Spleen (tissue), 11 donors: ENCODE results near the gene ATXN7L3. TPM values are rescaled to one million over a fixed set of nuclear protein-coding genes. Genes with fewer than 3 reads are reported as not detected.
"Not testable (repeated sequence)": the region's sequence is repeated elsewhere in the genome, so short reads cannot be mapped to it uniquely, and the experiment has no call there.

Experiments
- DNase-seq: peaks from one replicate; pipeline ENCODE4 v3.0.0-alpha.2; 2020
- H3K27ac ChIP-seq, 8 donors: fragments of 200-600 bp; sonication (generic) in 7 of 8; 1 replicate in 4 of 8; 2 replicates in 4 of 8; pipeline versions ENCODE4 v1.5.0 to v1.8.0; 2016 to 2021; ENCODE audit warnings: inconsistent platforms in 4 of 8, mild to moderate bottlenecking in 4 of 8, moderate library complexity in 1 of 8
- H3K27me3 ChIP-seq, 7 donors: fragments of 200-600 bp; sonication (generic) in 6 of 7; replicated peaks in 1 of 7; 1 replicate in 4 of 7; 2 replicates in 3 of 7; pipeline versions ENCODE4 v1.5.0 to v1.8.0; 2016 to 2021; ENCODE audit warnings: inconsistent platforms in 3 of 7, mild to moderate bottlenecking in 1 of 7
- H3K36me3 ChIP-seq, 6 donors: fragments of 200-600 bp; sonication (generic) in 5 of 6; 1 replicate in 4 of 6; 2 replicates in 2 of 6; pipeline versions ENCODE4 v1.5.0 to v1.8.0; 2016 to 2021; ENCODE audit warnings: inconsistent platforms in 2 of 6
- H3K4me1 ChIP-seq, 6 donors: fragments of 200-600 bp; sonication (generic) in 5 of 6; 1 replicate in 3 of 6; 2 replicates in 3 of 6; pipeline versions ENCODE4 v1.5.0 to v1.8.0; 2016 to 2021; ENCODE audit warnings: inconsistent platforms in 3 of 6
- H3K4me3 ChIP-seq, 8 donors: fragments of 200-600 bp; sonication (generic) in 7 of 8; 1 replicate in 4 of 8; 2 replicates in 4 of 8; pipeline versions ENCODE4 v1.5.0 to v1.8.0; 2016 to 2021; ENCODE audit warnings: inconsistent platforms in 4 of 8, mild to moderate bottlenecking in 4 of 8, moderate library complexity in 2 of 8
- H3K9me3 ChIP-seq, 8 donors: fragments of 200-600 bp; sonication (generic) in 7 of 8; 1 replicate in 4 of 8; 2 replicates in 4 of 8; pipeline versions ENCODE4 v1.5.0 to v1.8.0; 2016 to 2021; ENCODE audit warnings: inconsistent platforms in 4 of 8
- CTCF ChIP-seq, 11 experiments: fragments of 200-600 bp in 7 of 11; fragments of 450-650 bp in 4 of 11; sonication (generic) in 4 of 11; IDR thresholded peaks in 8 of 11; conservative IDR thresholded peaks in 3 of 11; 1 replicate in 7 of 11; 2 replicates in 4 of 11; pipeline versions ENCODE4 v1.4.0 to v1.8.0; 2016 to 2021; ENCODE audit warnings: antibody characterized with exemption in 11 of 11, inconsistent platforms in 4 of 11, mild to moderate bottlenecking in 1 of 11
- POLR2A ChIP-seq, 3 donors: fragments of 450-650 bp; IDR thresholded peaks; one replicate each; pipeline ENCODE4 v1.5.1; 2017; ENCODE audit warnings: antibody characterized with exemption in 3 of 3, mild to moderate bottlenecking in 1 of 3
- POLR2AphosphoS5 ChIP-seq, 3 donors: sonication (generic); formaldehyde crosslinking; IDR thresholded peaks; one replicate each; pipeline ENCODE4 v1.5.1; 2017; ENCODE audit warnings: antibody characterized with exemption in 3 of 3
- WGBS, 5 donors: extraction: QIAGEN DNeasy Blood & Tissue Kit in 3 of 5; methylation state at CpG; one replicate each; pipeline versions ENCODE4 v1.1.5 to v1.1.7; 2013 to 2018; 5-methylcytosine and 5-hydroxymethylcytosine counted together
- intact Hi-C: fragments of 100-400 bp; cut with DNase I; formaldehyde crosslinking; loops from one replicate; pipeline ENCODE4 v1.15.0; 2023; ENCODE audit warnings: low total_unique reads
- microRNA-seq, 3 donors: library from miRNA; unstranded; fragments of <30 nt; microRNA quantifications; one replicate each; pipeline versions ENCODE4 to v1.1.0, GENCODE V29; 2019 to 2020
- polyA plus RNA-seq, 3 donors: library from polyadenylated mRNA; stranded (reverse); fragments of 200-250 nt; gene quantifications; one replicate each; pipeline ENCODE4 v1.2.1, GENCODE V29; 2013
- small RNA-seq, 4 donors: library from RNA; depleted of rRNA; stranded (forward); fragments of <200 nt; gene quantifications; one replicate each; pipeline ENCODE3, GENCODE V24; 2016
- total RNA-seq, 7 donors: library from RNA; depleted of rRNA in 3 of 7; stranded (reverse); fragments of >200 nt in 3 of 7; fragmentation: NEBNext Ultra II Directional in 4 of 7; extraction: Animal tissue kit (Norgen Biotek cat#: 25700) in 4 of 7; gene quantifications; one replicate each; pipeline versions ENCODE4 v1.1.0 to v1.2.1, GENCODE V29; 2016 to 2021
- donor health status: healthy with polysubstance abuse.
- donor health status: DM: no; HTN: no; CAD: no; lungs with moderate emphysema.
- donor health status: DM: no; HTN: no; CAD: no.
- donor health status: Bipolar disorder and iron deficiency.
- donor health status: healthy.
- donor health status: DM: no; HTN: no; CAD: no.
- donor health status: DM: yes; HTN: yes; CAD: no.

ATXN7L3 gene
- total and polyA plus RNA-seq, 10 donors, result 25.2 to 96.2 (median 61.2) TPM

DNA sequence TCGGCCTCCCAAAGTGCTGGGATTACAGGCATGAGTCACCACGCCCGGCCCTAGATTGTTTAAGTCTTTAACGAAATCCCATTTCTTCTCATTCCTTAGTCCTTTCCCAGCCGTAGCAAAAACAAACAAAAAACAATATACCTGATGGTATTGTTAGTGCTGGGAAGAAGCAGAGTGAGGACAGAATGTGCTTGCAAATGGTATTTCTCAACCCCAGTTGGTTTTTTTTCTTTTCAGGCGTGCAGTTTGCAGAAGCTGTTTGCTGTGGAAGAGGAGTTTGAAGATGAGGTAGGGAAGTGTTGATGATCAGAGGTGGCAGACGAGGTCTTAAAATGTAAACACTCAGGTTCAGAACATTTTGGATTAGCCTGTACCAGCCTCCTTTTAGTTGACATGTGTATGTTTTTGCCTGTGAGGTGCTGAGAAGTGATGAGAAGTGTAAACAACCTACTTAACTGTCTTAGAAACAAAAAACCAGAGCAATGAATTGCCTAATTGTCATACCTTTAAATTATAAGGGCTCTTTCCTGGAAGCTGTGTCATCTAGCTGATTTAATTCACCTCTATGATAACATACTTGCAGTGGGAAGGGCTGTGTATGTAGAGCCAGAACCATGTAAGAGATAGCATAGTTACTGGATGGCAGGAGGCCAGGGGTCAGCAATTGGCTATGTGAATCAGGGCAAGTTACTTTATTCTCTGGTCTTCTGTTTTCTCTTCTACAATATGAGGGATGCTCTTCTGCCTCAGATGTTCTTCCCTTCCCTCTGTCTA, 54.5 kb downstream of the ATXN7L3 start:
- 79 to 96% (median 88%) methylated on average over 7 of the region's 7 CpGs for WGBS, 5 donors
- no peak overlapping the region for H3K4me3 ChIP-seq
- DNase-seq, result no peak
- no peaks in the 10 kb centered on the region for H3K9me3 ChIP-seq
- intact Hi-C loops, result no loop called here
- H3K27me3 ChIP-seq, result peaks cover 0 to 7% (median 0%) of the 10 kb centered on the region in 7 donors
- TF ChIP-seq CTCF (IDR thresholded peaks at IDR 0.05 in 8 of 11, conservative IDR thresholded peaks at IDR 0.05 in 3 of 11) (no peak), POLR2AphosphoS5 (IDR thresholded peaks at IDR 0.05) (no peak), POLR2A (IDR thresholded peaks at IDR 0.05) (no peak)
- H3K36me3 ChIP-seq, result peaks cover 0 to 22% (median 0%) of the 10 kb centered on the region in 6 donors
- H3K27ac ChIP-seq, result peak overlapping the region in 3 of 8 donors; percentile 40 to 68 (median 56)
- peaks cover 3 to 31% (median 15%) of the 10 kb centered on the region in 6 donors for H3K4me1 ChIP-seq

GRCh38 chr17:44143921-44144320, 55.8 kb downstream of the ATXN7L3 start:
- intact Hi-C loops, result not testable (repeated sequence)

More at GRCh38 chr17:44143921-44144320, 55.8 kb downstream of the ATXN7L3 start:
- DNase-seq, H3K9me3 ChIP-seq, H3K4me3 ChIP-seq: not testable (repeated sequence)
- WGBS, 5 donors, result 91 to 96% (median 94%) methylated on average over 8 of the region's 8 CpGs
- H3K36me3 ChIP-seq, result peaks cover 0 to 22% (median 0%) of the 10 kb centered on the region in 6 donors
- peaks cover 3 to 22% (median 14%) of the 10 kb centered on the region in 6 donors for H3K4me1 ChIP-seq
- H3K27ac ChIP-seq, result peak overlapping the region in 1 of 8 donors; percentile 68
- peaks cover 0 to 17% (median 0%) of the 10 kb centered on the region in 7 donors for H3K27me3 ChIP-seq

Small RNAs within 50 kb of the gene (microRNA-seq; reads per million reads assigned to microRNA genes)
- gene MIR6782, result 0 to 0.72 (median 0.35) reads per million in 3 donors

Small RNAs within 50 kb of the gene (small RNA-seq; reads per million reads assigned to genes)
- gene MIR6782, result 0 reads per million in 4 donors

Other genes starting within 250 kb of the ATXN7L3 start
- gene PYY, start 245.9 kb downstream of the ATXN7L3 start, total RNA-seq, result not detected
- gene PYY, start 245.9 kb downstream of the ATXN7L3 start, polyA plus RNA-seq, result not detected
- gene NAGS, start 195.3 kb downstream of the ATXN7L3 start, total RNA-seq, result 1 to 10 TPM in 4 of 7 donors, under 1 TPM in 3; 0.65 to 1.8 (median 1.0) TPM
- under 1 TPM; 0.39 to 0.90 (median 0.82) TPM for gene NAGS, start 195.3 kb downstream of the ATXN7L3 start, polyA plus RNA-seq
- 10 to 100 TPM; 15.9 to 30.6 (median 20.3) TPM for gene TMEM101, start 184.9 kb downstream of the ATXN7L3 start, total RNA-seq
- 10 to 100 TPM; 16.5 to 23.1 (median 22.3) TPM for gene TMEM101, start 184.9 kb downstream of the ATXN7L3 start, polyA plus RNA-seq
- gene LSM12, start 133.2 kb downstream of the ATXN7L3 start, total RNA-seq, result 10 to 100 TPM; 21.6 to 43.1 (median 39.4) TPM
- gene LSM12, start 133.2 kb downstream of the ATXN7L3 start, polyA plus RNA-seq, result 10 to 100 TPM; 18.9 to 30.4 (median 22.4) TPM
- 10 to 100 TPM; 24.9 to 49.2 (median 39.2) TPM for gene G6PC3, start 129.1 kb downstream of the ATXN7L3 start, total RNA-seq
- 10 to 100 TPM; 28.9 to 36.8 (median 35.9) TPM for gene G6PC3, start 129.1 kb downstream of the ATXN7L3 start, polyA plus RNA-seq
- 10 to 100 TPM; 42.3 to 72.9 (median 59.4) TPM for gene HDAC5, start 76.2 kb downstream of the ATXN7L3 start, total RNA-seq
- gene HDAC5, start 76.2 kb downstream of the ATXN7L3 start, polyA plus RNA-seq, result 10 to 100 TPM; 18.5 to 39.9 (median 22.4) TPM
- 1 to 10 TPM; 1.3 to 4.1 (median 1.8) TPM for gene HROB, start 58.0 kb downstream of the ATXN7L3 start, total RNA-seq
- 1 to 10 TPM in 2 of 3 donors, under 1 TPM in 1; 0.83 to 1.0 (median 1.0) TPM for gene HROB, start 58.0 kb downstream of the ATXN7L3 start, polyA plus RNA-seq
- gene ASB16, start 29.2 kb downstream of the ATXN7L3 start, total RNA-seq, result under 1 TPM in 1 of 7 donors, not detected in 6; 0.57 TPM
- under 1 TPM in 2 of 3 donors, not detected in 1; 0.09 to 0.16 TPM for gene ASB16, start 29.2 kb downstream of the ATXN7L3 start, polyA plus RNA-seq
- gene TMUB2, start 12.9 kb downstream of the ATXN7L3 start, total RNA-seq, result 10 to 100 TPM; 41.9 to 59.0 (median 43.8) TPM
- gene TMUB2, start 12.9 kb downstream of the ATXN7L3 start, polyA plus RNA-seq, result 10 to 100 TPM; 26.8 to 49.4 (median 43.1) TPM
- 100 to 1,000 TPM in 3 of 7 donors, 10 to 100 TPM in 4; 77.0 to 113 (median 94.8) TPM for gene UBTF, start 19.8 kb upstream of the ATXN7L3 start, total RNA-seq
- gene UBTF, start 19.8 kb upstream of the ATXN7L3 start, polyA plus RNA-seq, result 10 to 100 TPM; 43.2 to 67.0 (median 43.9) TPM
- 100 to 1,000 TPM in 1 of 7 donors, 10 to 100 TPM in 4, 1 to 10 TPM in 2; 2.2 to 315 (median 10.5) TPM for gene SLC4A1, start 68.3 kb upstream of the ATXN7L3 start, total RNA-seq
- gene SLC4A1, start 68.3 kb upstream of the ATXN7L3 start, polyA plus RNA-seq, result 10 to 100 TPM in 1 of 3 donors, under 1 TPM in 2; 0.04 to 14.7 (median 0.30) TPM
- gene RUNDC3A, start 108.7 kb upstream of the ATXN7L3 start, total RNA-seq, result 10 to 100 TPM in 1 of 7 donors, 1 to 10 TPM in 5, under 1 TPM in 1; 0.95 to 12.5 (median 2.0) TPM
- 10 to 100 TPM in 1 of 3 donors, 1 to 10 TPM in 1, under 1 TPM in 1; 0.48 to 14.6 (median 1.2) TPM for gene RUNDC3A, start 108.7 kb upstream of the ATXN7L3 start, polyA plus RNA-seq
- 100 to 1,000 TPM in 4 of 7 donors, 10 to 100 TPM in 3; 76.1 to 214 (median 104) TPM for gene SLC25A39, start 124.9 kb upstream of the ATXN7L3 start, total RNA-seq
- gene SLC25A39, start 124.9 kb upstream of the ATXN7L3 start, polyA plus RNA-seq, result 100 to 1,000 TPM; 101 to 204 (median 132) TPM
- gene GRN, start 145.4 kb upstream of the ATXN7L3 start, total RNA-seq, result 100 to 1,000 TPM; 503 to 896 (median 579) TPM
- 100 to 1,000 TPM; 135 to 237 (median 166) TPM for gene GRN, start 145.4 kb upstream of the ATXN7L3 start, polyA plus RNA-seq
- 1 to 10 TPM in 2 of 7 donors, under 1 TPM in 5; 0.60 to 2.5 (median 0.69) TPM for gene FAM171A2, start 164.0 kb upstream of the ATXN7L3 start, total RNA-seq
- under 1 TPM; 0.11 to 0.42 (median 0.33) TPM for gene FAM171A2, start 164.0 kb upstream of the ATXN7L3 start, polyA plus RNA-seq
- gene ITGA2B, start 189.8 kb upstream of the ATXN7L3 start, total RNA-seq, result 10 to 100 TPM; 11.3 to 36.7 (median 23.7) TPM
- gene ITGA2B, start 189.8 kb upstream of the ATXN7L3 start, polyA plus RNA-seq, result 1 to 10 TPM in 2 of 3 donors, under 1 TPM in 1; 0.93 to 2.3 (median 1.7) TPM